ENCODE data around the gene SIX1. TPM values are rescaled to one million over a fixed set of nuclear protein-coding genes. Genes with fewer than 3 reads are reported as not detected.

The SIX1 gene
- total RNA-seq: not detected

DNA sequence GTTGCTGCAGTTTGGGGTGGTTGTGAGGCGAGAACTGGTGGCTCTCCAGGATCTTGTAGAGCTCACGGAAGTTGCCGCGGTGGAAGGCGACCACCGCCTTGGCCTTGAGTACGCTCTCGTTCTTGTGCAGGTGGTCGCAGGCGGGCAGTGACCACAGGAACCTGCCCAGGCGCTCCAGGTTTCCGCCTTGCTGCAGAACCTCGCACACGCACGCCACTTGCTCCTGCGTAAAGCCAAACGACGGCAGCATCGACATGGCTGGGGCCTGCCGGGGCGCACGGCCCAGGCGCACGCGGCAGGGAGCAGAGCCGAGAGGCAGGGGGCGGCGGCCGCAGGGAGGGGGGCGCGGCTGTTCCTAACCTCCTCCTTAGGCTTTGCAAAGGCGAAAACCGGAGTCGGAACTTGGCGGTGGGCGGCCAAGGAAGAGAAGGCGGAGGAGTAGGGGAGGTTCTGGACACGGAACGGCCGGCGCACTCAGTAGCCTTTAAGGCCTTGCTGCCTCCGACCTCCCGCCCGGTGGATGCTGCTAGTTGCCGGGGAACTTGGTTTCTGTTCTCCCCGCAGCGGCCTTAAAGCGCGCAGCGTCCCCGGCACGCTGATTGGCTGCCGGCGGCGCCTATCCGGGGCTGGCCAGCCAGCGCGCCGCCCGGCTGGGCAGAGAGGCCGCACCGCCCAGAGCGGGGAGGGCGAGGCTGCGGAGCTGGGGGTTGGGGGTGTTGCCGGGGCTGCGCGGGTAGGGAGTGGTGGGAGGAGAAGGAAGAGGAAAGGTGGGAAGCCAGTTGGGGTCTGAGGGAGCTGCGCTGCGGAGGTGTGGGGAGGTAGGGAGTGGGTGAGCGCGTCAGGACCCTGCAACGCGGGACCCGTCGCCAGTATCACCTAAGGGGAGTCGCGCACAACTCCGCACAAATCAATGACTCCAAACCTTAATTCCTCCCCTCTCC is at the start of gene SIX1:
SIX1 (minus strand) TSS at position 544 of the 941 bp plus-strand sequence; CDS start at position 256, 288 bp downstream.
- DNase-seq (ENCODE audit: low spot score) (no peak), ATAC-seq (peak; percentile 82 to 88)
- H3K27me3 Mint-ChIP-seq: peaks cover 69 to 83% of the 10 kb centered on the region in 2 donors
- H3K27ac Mint-ChIP-seq: no peak within 1 kb of the TSS
- no peaks in the 10 kb centered on the region for H3K9me3 Mint-ChIP-seq
- H3K36me3 Mint-ChIP-seq: no peaks in the 10 kb centered on the region
- peaks cover 23 to 30% of the 10 kb centered on the region in 2 donors for H3K4me1 Mint-ChIP-seq (ENCODE audit: low read depth in 2 of 2)
- H3K4me3 Mint-ChIP-seq: peak within 1 kb of the TSS; percentile 50

GRCh38 chr14:60695327-60695726 is 46.0 kb upstream of the SIX1 start:
- ATAC-seq (no peak), DNase-seq (ENCODE audit: low spot score) (no peak)
- Mint-ChIP-seq H3K27ac (no peak overlapping the region), H3K9me3 (peaks cover 3% of the 10 kb centered on the region), H3K27me3 (peaks cover 24 to 48% of the 10 kb centered on the region in 2 donors), H3K36me3 (peaks cover 4% of the 10 kb centered on the region), H3K4me3 (no peak overlapping the region), H3K4me1 (ENCODE audit: low read depth in 2 of 2) (no peaks in the 10 kb centered on the region)

DNA sequence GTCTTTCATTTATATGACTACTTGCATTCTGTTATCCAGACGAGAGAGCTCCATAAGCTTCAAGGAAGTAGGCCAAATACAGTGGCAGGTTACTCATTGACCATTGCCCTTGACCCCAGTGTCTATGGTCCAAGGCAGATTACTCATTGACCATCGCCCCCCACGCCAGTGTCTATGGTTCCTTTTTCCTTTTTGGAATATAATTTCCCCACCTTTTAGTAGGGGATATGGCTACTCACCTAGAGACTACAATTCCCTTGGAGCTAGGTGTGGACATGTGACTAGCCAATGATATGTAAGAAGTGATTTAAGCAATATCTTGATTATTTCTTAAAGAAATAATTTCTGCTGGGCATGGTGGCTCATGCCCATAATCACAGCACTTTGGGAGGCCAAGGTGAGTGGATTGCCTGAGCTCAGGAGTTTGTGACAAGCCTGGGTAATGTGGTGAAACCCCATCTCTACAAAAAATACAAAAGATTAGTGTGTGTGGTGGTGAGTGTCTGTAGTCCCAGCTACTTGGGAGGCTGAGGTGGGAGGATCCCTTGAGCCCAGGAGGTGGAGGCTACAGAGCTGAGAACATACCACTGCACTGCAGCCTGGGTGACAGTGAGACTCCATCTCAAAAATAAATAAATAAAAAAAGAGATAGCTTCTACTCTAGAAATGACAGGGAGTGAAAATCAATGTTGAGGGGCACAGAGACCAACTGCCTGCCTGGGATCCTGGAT is 42.3 kb upstream of the SIX1 start:
- H3K27ac Mint-ChIP-seq: no peak overlapping the region
- peaks cover 7 to 32% of the 10 kb centered on the region in 2 donors for H3K27me3 Mint-ChIP-seq
- ATAC-seq (no peak), DNase-seq (ENCODE audit: low spot score) (no peak)
- H3K36me3 Mint-ChIP-seq: no peaks in the 10 kb centered on the region
- peaks cover under 1% of the 10 kb centered on the region for H3K9me3 Mint-ChIP-seq
- H3K4me3 Mint-ChIP-seq: no peak overlapping the region
- no peaks in the 10 kb centered on the region for H3K4me1 Mint-ChIP-seq (ENCODE audit: low read depth in 2 of 2)

- ATAC-seq (no peak), DNase-seq (ENCODE audit: low spot score) (no peak)
- Mint-ChIP-seq H3K27me3 (peaks cover 0 to 8% of the 10 kb centered on the region in 2 donors), H3K36me3 (no peaks in the 10 kb centered on the region), H3K4me1 (ENCODE audit: low read depth in 2 of 2) (no peaks in the 10 kb centered on the region), H3K4me3 (no peak overlapping the region), H3K9me3 (no peaks in the 10 kb centered on the region), H3K27ac (no peak overlapping the region)
Measured at GRCh38 chr14:60686865-60687264, 37.6 kb upstream of the SIX1 start.

DNA sequence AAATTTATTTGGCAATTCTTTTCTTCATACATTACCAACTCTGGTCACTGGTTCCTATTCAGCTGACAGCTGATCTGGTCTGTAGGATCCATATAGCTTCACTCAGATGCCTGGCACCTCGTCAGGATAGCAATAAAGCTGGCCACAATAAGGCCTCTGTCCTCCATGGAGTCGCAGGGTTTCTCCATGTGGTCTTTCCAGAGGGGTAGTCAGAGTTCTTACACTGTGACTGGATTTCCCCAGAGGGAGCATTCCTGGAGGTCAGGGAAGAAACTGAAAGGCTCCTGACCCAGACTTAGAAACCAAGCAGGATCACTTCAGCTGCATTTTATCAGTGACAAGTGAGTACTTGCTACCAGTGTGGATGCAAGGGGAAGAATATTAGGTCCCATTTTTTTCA is 34.9 kb upstream of the SIX1 start:
- ATAC-seq (no peak), DNase-seq (ENCODE audit: low spot score) (no peak)
- Mint-ChIP-seq H3K36me3 (no peaks in the 10 kb centered on the region), H3K4me1 (ENCODE audit: low read depth in 2 of 2) (no peaks in the 10 kb centered on the region), H3K4me3 (no peak overlapping the region), H3K27me3 (peaks cover 6 to 8% of the 10 kb centered on the region in 2 donors), H3K9me3 (no peaks in the 10 kb centered on the region), H3K27ac (no peak overlapping the region)

GRCh38 chr14:60681271-60681670 is 32.0 kb upstream of the SIX1 start:
- Mint-ChIP-seq H3K4me1 (ENCODE audit: low read depth in 2 of 2) (no peaks in the 10 kb centered on the region), H3K36me3 (no peaks in the 10 kb centered on the region), H3K4me3 (no peak overlapping the region), H3K9me3 (no peaks in the 10 kb centered on the region), H3K27ac (no peak overlapping the region), H3K27me3 (peaks cover under 1 to 6% of the 10 kb centered on the region in 2 donors)
- no peak for ATAC-seq
- DNase-seq (ENCODE audit: low spot score): no peak

GRCh38 chr14:60680511-60680910 is 31.2 kb upstream of the SIX1 start:
- Mint-ChIP-seq H3K27me3 (peaks cover 8 to 12% of the 10 kb centered on the region in 2 donors), H3K27ac (no peak overlapping the region), H3K9me3 (no peaks in the 10 kb centered on the region), H3K4me3 (no peak overlapping the region), H3K36me3 (no peaks in the 10 kb centered on the region), H3K4me1 (ENCODE audit: low read depth in 2 of 2) (no peaks in the 10 kb centered on the region)
- ATAC-seq (no peak), DNase-seq (ENCODE audit: low spot score) (no peak)

DNA sequence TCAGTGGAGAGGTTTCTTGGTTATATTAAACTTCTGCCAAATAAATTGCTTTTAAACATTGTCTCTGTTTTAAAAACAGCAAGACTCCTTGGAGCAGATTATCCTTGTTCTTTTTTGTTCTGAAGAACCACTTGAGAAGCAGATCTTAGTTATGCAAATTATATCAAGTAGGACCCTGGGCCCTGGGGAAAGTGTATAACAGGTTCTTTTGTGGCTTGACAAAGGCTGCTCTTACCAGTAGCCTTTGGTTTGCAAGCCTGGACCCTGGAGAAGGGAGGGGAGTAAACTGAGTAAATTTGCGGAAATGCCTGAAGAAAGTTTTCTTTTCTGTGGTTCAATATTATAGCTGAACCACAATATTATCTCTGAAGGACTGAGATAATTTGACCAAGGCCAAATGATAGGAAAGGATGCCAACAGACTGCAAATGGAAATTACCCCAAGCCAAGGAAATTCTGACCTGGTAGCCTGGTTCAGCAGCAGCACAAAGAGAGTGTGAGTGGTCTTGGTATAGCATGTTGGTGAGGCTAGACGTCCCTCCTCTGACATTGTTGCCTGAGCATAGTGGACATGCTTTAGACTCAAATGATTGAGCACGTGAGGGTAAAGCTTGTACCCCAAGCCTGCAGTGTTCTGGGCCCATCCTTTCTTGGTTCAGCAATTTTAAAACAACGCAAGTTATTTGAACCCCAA is 30.4 kb upstream of the SIX1 start:
- DNase-seq (ENCODE audit: low spot score) (no peak), ATAC-seq (no peak)
- Mint-ChIP-seq H3K9me3 (no peaks in the 10 kb centered on the region), H3K36me3 (no peaks in the 10 kb centered on the region), H3K4me1 (ENCODE audit: low read depth in 2 of 2) (no peaks in the 10 kb centered on the region), H3K27me3 (peaks cover 8 to 12% of the 10 kb centered on the region in 2 donors), H3K27ac (no peak overlapping the region), H3K4me3 (no peak overlapping the region)

- no peaks in the 10 kb centered on the region for H3K4me1 Mint-ChIP-seq (ENCODE audit: low read depth in 2 of 2)
- no peak overlapping the region for H3K4me3 Mint-ChIP-seq
- no peaks in the 10 kb centered on the region for H3K9me3 Mint-ChIP-seq
- no peak for DNase-seq (ENCODE audit: low spot score)
- no peak overlapping the region for H3K27ac Mint-ChIP-seq
- no peaks in the 10 kb centered on the region for H3K36me3 Mint-ChIP-seq
- no peak for ATAC-seq
- H3K27me3 Mint-ChIP-seq: peaks cover 11 to 13% of the 10 kb centered on the region in 2 donors
Measured at GRCh38 chr14:60677701-60678100, 28.4 kb upstream of the SIX1 start.

DNA sequence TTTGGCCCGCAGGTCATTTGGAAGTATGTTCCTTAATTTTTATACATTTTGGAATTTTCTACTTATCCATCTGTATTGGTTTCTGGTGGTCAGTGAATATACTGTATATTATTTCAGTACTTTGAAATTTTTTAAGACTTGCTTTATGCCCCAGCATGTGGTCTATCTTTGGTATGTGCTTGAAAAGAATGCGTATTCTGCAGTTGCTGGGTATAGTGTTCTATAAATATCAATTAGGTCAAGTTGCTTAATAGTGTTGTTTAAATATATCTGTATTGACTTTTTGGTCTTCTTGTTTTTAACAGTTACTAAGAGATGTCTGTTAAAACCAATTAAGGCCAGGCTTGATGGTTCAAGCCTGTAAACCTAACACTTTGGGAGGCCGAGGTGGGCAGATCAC is 21.7 kb upstream of the SIX1 start:
- no peaks in the 10 kb centered on the region for H3K9me3 Mint-ChIP-seq
- no peak overlapping the region for H3K27ac Mint-ChIP-seq
- no peak overlapping the region for H3K4me3 Mint-ChIP-seq
- peaks cover 11 to 19% of the 10 kb centered on the region in 2 donors for H3K27me3 Mint-ChIP-seq
- no peak for ATAC-seq
- no peak for DNase-seq (ENCODE audit: low spot score)
- H3K4me1 Mint-ChIP-seq (ENCODE audit: low read depth in 2 of 2): no peaks in the 10 kb centered on the region
- H3K36me3 Mint-ChIP-seq: no peaks in the 10 kb centered on the region

- ATAC-seq: no peak
- H3K9me3 Mint-ChIP-seq: no peaks in the 10 kb centered on the region
- H3K4me1 Mint-ChIP-seq (ENCODE audit: low read depth in 2 of 2): no peaks in the 10 kb centered on the region
- H3K27ac Mint-ChIP-seq: no peak overlapping the region
- no peak for DNase-seq (ENCODE audit: low spot score)
- no peaks in the 10 kb centered on the region for H3K36me3 Mint-ChIP-seq
- no peak overlapping the region for H3K4me3 Mint-ChIP-seq
- H3K27me3 Mint-ChIP-seq: peaks cover 12 to 23% of the 10 kb centered on the region in 2 donors
Measured at GRCh38 chr14:60668431-60669112, 19.3 kb upstream of the SIX1 start.

- DNase-seq (ENCODE audit: low spot score) (no peak), ATAC-seq (no peak)
- Mint-ChIP-seq H3K27me3 (peaks cover 23 to 42% of the 10 kb centered on the region in 2 donors), H3K4me3 (no peak overlapping the region), H3K36me3 (no peaks in the 10 kb centered on the region), H3K4me1 (ENCODE audit: low read depth in 2 of 2) (no peaks in the 10 kb centered on the region), H3K27ac (no peak overlapping the region), H3K9me3 (no peaks in the 10 kb centered on the region)
Measured at GRCh38 chr14:60665177-60665550, 15.9 kb upstream of the SIX1 start.

DNA sequence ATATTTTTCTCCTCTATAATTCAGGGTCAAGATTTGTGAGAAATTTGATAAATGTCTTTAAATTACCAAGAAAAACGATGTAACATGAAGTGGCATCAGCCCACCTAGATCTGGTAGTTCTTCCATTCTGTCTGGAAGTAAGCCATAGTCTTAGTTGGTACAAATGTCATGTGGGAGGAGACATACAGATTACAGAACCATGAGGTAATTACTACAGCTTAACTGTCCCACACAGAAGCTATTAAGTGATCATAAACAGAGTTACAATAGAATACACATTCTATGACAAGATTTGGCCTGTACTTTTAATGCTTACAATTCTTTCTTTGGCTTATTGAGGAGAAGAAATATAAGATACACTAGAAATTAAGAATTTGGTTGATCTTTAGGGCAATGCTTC is 13.7 kb upstream of the SIX1 start:
- DNase-seq (ENCODE audit: low spot score): no peak
- Mint-ChIP-seq H3K27ac (no peak overlapping the region), H3K27me3 (peaks cover 32 to 56% of the 10 kb centered on the region in 2 donors), H3K9me3 (no peaks in the 10 kb centered on the region), H3K4me3 (no peak overlapping the region), H3K36me3 (peaks cover 3% of the 10 kb centered on the region), H3K4me1 (ENCODE audit: low read depth in 2 of 2) (peaks cover 3 to 4% of the 10 kb centered on the region in 2 donors)
- no peak for ATAC-seq

All from natural killer cell treated with Interleukin-12 subunit alpha and Interleukin-12 subunit beta and Interleukin-15 and Interleukin-18, amount 100 ng/mL, for 72 hours (primary cell).